ENCODE data around the gene SMR3B.

- TF ChIP-seq CTCF (IDR thresholded peaks at IDR 0.05), result no peak
- no peak for TF ChIP-seq POLR2A (IDR thresholded peaks at IDR 0.05)
These were observed 18.9 kb upstream of the SMR3B start for GRCh38 chr4:70364002-70364401.
